Upper lobe of left lung (tissue), 6 donors: Measurements from ENCODE around the gene CDH15. TPM values are rescaled to one million over a fixed set of nuclear protein-coding genes. Genes with fewer than 3 reads are reported as not detected.

Experiments used
- ATAC-seq, 2 donors: fragments of 200-7000 bp; cut with Tn5 transposase; one replicate each; pipeline ENCODE4 v1.9.1; 2022; ENCODE audit warnings: mild to moderate bottlenecking in 2 of 2, moderate library complexity in 2 of 2; ENCODE audit not compliant: low FRiP score in 2 of 2
- DNase-seq, 2 donors: peaks; one replicate each; pipeline ENCODE4 v3.0.0-alpha.2; 2019 to 2020
- H3K27ac ChIP-seq, 4 donors: fragments of 200-600 bp; sonication (generic); one replicate each; pipeline ENCODE4 v1.5.1; 2016 to 2019
- H3K27me3 ChIP-seq, 4 donors: fragments of 200-600 bp; sonication (generic); one replicate each; pipeline ENCODE4 v1.5.1; 2017 to 2019
- H3K36me3 ChIP-seq, 4 donors: fragments of 200-600 bp; sonication (generic); one replicate each; pipeline ENCODE4 v1.5.1; 2016 to 2019
- H3K4me1 ChIP-seq, 4 donors: fragments of 200-600 bp; sonication (generic); one replicate each; pipeline ENCODE4 v1.5.1; 2018 to 2019
- H3K4me3 ChIP-seq, 4 donors: fragments of 200-600 bp; sonication (generic); one replicate each; pipeline ENCODE4 v1.5.1; 2017 to 2019; ENCODE audit warnings: mild to moderate bottlenecking in 2 of 4, moderate library complexity in 1 of 4
- H3K9me3 ChIP-seq, 4 donors: fragments of 200-600 bp; sonication (generic); one replicate each; pipeline ENCODE4 v1.5.1; 2018 to 2019
- EP300 ChIP-seq, 4 donors: sonication (generic); formaldehyde crosslinking; IDR thresholded peaks; one replicate each; pipeline ENCODE4 v1.5.1; 2017; ENCODE audit warnings: antibody characterized with exemption in 4 of 4, control low read depth in 2 of 4
- POLR2A ChIP-seq, 4 donors: fragments of 450-650 bp; IDR thresholded peaks; one replicate each; pipeline ENCODE4 v1.5.1; 2016 to 2017; ENCODE audit warnings: antibody characterized with exemption in 4 of 4, mild to moderate bottlenecking in 2 of 4
- POLR2AphosphoS5 ChIP-seq, 2 donors: sonication (generic); formaldehyde crosslinking; IDR thresholded peaks; one replicate each; pipeline ENCODE4 v1.5.1; 2017; ENCODE audit warnings: antibody characterized with exemption in 2 of 2
- WGBS, 2 donors: methylation state at CpG; one replicate each; pipeline ENCODE4 v1.1.5; 2017 to 2018; 5-methylcytosine and 5-hydroxymethylcytosine counted together
- total RNA-seq, 6 donors: library from RNA; depleted of rRNA in 4 of 6; stranded (reverse); fragments of >200 nt in 4 of 6; gene quantifications; one replicate each; pipeline versions ENCODE4 v1.1.0 to v1.2.1, GENCODE V29; 2016 to 2021
- TF ChIP-seq, protein P1 (sequence below), 6 experiments: fragments of 450-650 bp in 4 of 6; fragments of 200-600 bp in 2 of 6; sonication (generic) in 2 of 6; IDR thresholded peaks; one replicate each; pipeline ENCODE4 v1.5.1; 2016 to 2019; ENCODE audit warnings: antibody characterized with exemption in 6 of 6
- donor health status: DM: no; HTN: no; CAD: no; lungs with moderate emphysema.
- donor health status: DM: no; HTN: yes; CAD: no; lungs with severe emphysema.

The CDH15 gene
- total RNA-seq, 6 donors from 2014 or later, result 0.39 to 4.2 (median 1.2) TPM

DNA sequence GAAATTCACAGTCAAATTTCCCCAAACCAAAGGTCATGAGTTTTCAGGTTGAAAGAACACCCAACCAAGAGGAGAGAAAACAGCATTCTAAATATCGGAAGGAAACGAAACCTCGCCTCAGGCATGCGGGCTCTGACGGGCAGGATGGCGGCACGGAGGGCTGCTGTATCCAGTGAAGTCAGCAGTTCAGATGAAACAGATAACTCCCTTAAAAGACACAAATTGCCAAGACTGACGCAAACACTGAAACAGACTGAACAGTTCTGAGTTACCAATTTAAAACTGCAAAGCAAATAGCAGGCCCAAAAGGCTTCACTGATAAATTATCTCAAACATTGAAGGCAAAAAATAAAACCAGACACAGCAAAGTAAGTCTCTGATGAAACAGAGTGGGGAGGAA is 20.6 kb upstream of the CDH15 start:
- peaks cover 6 to 44% (median 24%) of the 10 kb centered on the region in 4 donors for H3K36me3 ChIP-seq
- H3K9me3 ChIP-seq, result no peaks in the 10 kb centered on the region
- H3K4me1 ChIP-seq, result peaks cover 12 to 27% (median 17%) of the 10 kb centered on the region in 4 donors
- ATAC-seq (no peak), DNase-seq (no peak)
- H3K4me3 ChIP-seq, result no peak overlapping the region
- no peaks in the 10 kb centered on the region for H3K27me3 ChIP-seq
- 96 to 97% methylated on average over 8 of the region's 8 CpGs for WGBS, 2 donors
- H3K27ac ChIP-seq, result no peak overlapping the region
- TF ChIP-seq POLR2A (IDR thresholded peaks at IDR 0.05), result no peak
- no peak for TF ChIP-seq POLR2AphosphoS5 (IDR thresholded peaks at IDR 0.05)
- TF ChIP-seq, protein P1, sequence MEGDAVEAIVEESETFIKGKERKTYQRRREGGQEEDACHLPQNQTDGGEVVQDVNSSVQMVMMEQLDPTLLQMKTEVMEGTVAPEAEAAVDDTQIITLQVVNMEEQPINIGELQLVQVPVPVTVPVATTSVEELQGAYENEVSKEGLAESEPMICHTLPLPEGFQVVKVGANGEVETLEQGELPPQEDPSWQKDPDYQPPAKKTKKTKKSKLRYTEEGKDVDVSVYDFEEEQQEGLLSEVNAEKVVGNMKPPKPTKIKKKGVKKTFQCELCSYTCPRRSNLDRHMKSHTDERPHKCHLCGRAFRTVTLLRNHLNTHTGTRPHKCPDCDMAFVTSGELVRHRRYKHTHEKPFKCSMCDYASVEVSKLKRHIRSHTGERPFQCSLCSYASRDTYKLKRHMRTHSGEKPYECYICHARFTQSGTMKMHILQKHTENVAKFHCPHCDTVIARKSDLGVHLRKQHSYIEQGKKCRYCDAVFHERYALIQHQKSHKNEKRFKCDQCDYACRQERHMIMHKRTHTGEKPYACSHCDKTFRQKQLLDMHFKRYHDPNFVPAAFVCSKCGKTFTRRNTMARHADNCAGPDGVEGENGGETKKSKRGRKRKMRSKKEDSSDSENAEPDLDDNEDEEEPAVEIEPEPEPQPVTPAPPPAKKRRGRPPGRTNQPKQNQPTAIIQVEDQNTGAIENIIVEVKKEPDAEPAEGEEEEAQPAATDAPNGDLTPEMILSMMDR (IDR thresholded peaks at IDR 0.05), result no peak
- TF ChIP-seq EP300 (IDR thresholded peaks at IDR 0.05), result no peak

- TF ChIP-seq POLR2AphosphoS5 (IDR thresholded peaks at IDR 0.05) (no peak), EP300 (IDR thresholded peaks at IDR 0.05) (no peak), POLR2A (IDR thresholded peaks at IDR 0.05) (no peak)
- TF ChIP-seq, protein P1 (IDR thresholded peaks at IDR 0.05), result no peak
- no peaks in the 10 kb centered on the region for H3K27me3 ChIP-seq
- H3K27ac ChIP-seq, result no peak overlapping the region
- H3K4me1 ChIP-seq, result peaks cover 16 to 36% (median 21%) of the 10 kb centered on the region in 4 donors
- WGBS, 2 donors, result 85 to 88% methylated on average over 38 to 40 of the region's 41 CpGs
- DNase-seq (peak in 1 of 2 donors; percentile 79), ATAC-seq (no peak)
- H3K9me3 ChIP-seq, result no peaks in the 10 kb centered on the region
- no peak overlapping the region for H3K4me3 ChIP-seq
- H3K36me3 ChIP-seq, result peaks cover 6 to 36% (median 17%) of the 10 kb centered on the region in 4 donors
Observed at GRCh38 chr16:89152831-89153700, 18.5 kb upstream of the CDH15 start.

DNA sequence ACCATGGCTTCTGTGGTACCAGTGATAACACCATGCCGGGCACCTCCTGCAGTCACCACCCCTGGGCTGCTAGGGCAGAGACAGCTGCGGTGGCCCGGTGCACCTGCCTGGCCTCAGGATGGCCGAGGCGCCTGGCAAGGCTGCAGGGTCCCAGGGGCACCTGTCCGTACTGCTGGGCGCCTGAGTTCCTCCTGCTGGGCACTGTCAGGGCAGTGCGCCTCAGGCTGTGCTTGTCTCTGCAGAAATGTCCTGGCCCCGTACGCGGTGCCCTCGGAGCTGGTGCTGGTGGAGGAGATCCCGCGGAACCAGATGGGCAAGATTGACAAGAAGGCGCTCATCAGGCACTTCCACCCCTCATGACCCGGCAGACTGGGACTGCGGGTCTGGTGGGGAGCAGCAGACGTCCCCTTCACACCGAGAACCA is 17.7 kb upstream of the CDH15 start:
- no peaks in the 10 kb centered on the region for H3K27me3 ChIP-seq
- 78% methylated on average over 19 of the region's 19 CpGs; no CpG with 5 or more reads in 1 of the 2 donors for WGBS, 2 donors
- DNase-seq, result peak in 1 of 2 donors; percentile 68
- no peak for ATAC-seq
- H3K27ac ChIP-seq, result no peak overlapping the region
- H3K9me3 ChIP-seq, result no peaks in the 10 kb centered on the region
- H3K4me1 ChIP-seq, result peaks cover 16 to 36% (median 21%) of the 10 kb centered on the region in 4 donors
- TF ChIP-seq, protein P1 (IDR thresholded peaks at IDR 0.05), result no peak
- TF ChIP-seq EP300 (IDR thresholded peaks at IDR 0.05), result no peak
- TF ChIP-seq POLR2A (IDR thresholded peaks at IDR 0.05), result no peak
- TF ChIP-seq POLR2AphosphoS5 (IDR thresholded peaks at IDR 0.05), result no peak
- H3K36me3 ChIP-seq, result peaks cover 6 to 36% (median 17%) of the 10 kb centered on the region in 4 donors
- H3K4me3 ChIP-seq, result no peak overlapping the region

- WGBS, 2 donors, result 61 to 64% methylated on average over 7 to 23 of the region's 24 CpGs
- no peak for TF ChIP-seq POLR2AphosphoS5 (IDR thresholded peaks at IDR 0.05)
- TF ChIP-seq POLR2A (IDR thresholded peaks at IDR 0.05), result no peak
- TF ChIP-seq, protein P1 (IDR thresholded peaks at IDR 0.05), result no peak
- TF ChIP-seq EP300 (IDR thresholded peaks at IDR 0.05), result no peak
- Histone ChIP-seq H3K27me3 (no peaks in the 10 kb centered on the region), H3K4me1 (peaks cover 16 to 36% (median 21%) of the 10 kb centered on the region in 4 donors), H3K4me3 (no peak overlapping the region), H3K9me3 (no peaks in the 10 kb centered on the region), H3K27ac (peak overlapping the region in 2 of 4 donors; percentile 52 to 61), H3K36me3 (peaks cover 6 to 32% (median 15%) of the 10 kb centered on the region in 4 donors)
- ATAC-seq (peak; percentile 6 to 11), DNase-seq (peak in 1 of 2 donors; percentile 59)
Observed at GRCh38 chr16:89154390-89155183, 17.0 kb upstream of the CDH15 start.
